H1 (cell line): ENCODE measurements around the gene TBC1D22A. TPM values are rescaled to one million over a fixed set of nuclear protein-coding genes. Genes with fewer than 3 reads are reported as not detected.

Source experiments
- CTCF ChIA-PET: fragments of 300-600 bp; sonication (Branson Sonifier 250); formaldehyde crosslinking; loops from one replicate; lab custom pipeline; 2021; ENCODE audit not compliant: partially characterized antibody; lab: Charles Lee
- POLR2A ChIA-PET: fragments of 300-600 bp; sonication (Branson Sonifier 250); formaldehyde crosslinking; loops from one replicate; lab custom pipeline; 2021; ENCODE audit warnings: inconsistent platforms; ENCODE audit not compliant: partially characterized antibody; lab: Charles Lee
- DNase-seq, 2 experiments: peaks; one replicate each; pipeline versions ENCODE4 v3.0.0 to v3.0.0-alpha.2; 2010 to 2022; ENCODE audit warnings: low spot score in 2 of 2, low read depth in 1 of 2, mixed read lengths in 1 of 2
- FAIRE-seq: peaks from 2 replicates; lab custom pipeline; 2011; peaks lifted over from hg19 to GRCh38; lab: Jason Lieb, UNC
- H2AFZ ChIP-seq: 2 replicates; pipeline ENCODE4 v1.8.1; 2012; ENCODE audit warnings: low read length, inconsistent platforms
- H2AK5ac ChIP-seq: 2 replicates; pipeline ENCODE4 v1.6.1; 2013; ENCODE audit warnings: low read depth, low read length
- H2BK120ac ChIP-seq: replicated peaks from 2 replicates; pipeline ENCODE3; 2013; ENCODE audit warnings: low read depth, low read length, inconsistent platforms
- H2BK12ac ChIP-seq: 2 replicates; pipeline ENCODE4 v1.6.1; 2013; ENCODE audit warnings: low read depth, low read length
- H2BK15ac ChIP-seq: 2 replicates; pipeline ENCODE4 v1.6.1; 2013; ENCODE audit warnings: low read length
- H2BK20ac ChIP-seq: 2 replicates; pipeline ENCODE4 v1.6.1; 2013; ENCODE audit warnings: low read length
- H2BK5ac ChIP-seq: 2 replicates; pipeline ENCODE4 v1.6.1; 2013; ENCODE audit warnings: low read depth, low read length
- H3K14ac ChIP-seq: 2 replicates; pipeline ENCODE4 v1.6.1; 2013; ENCODE audit warnings: inconsistent platforms; ENCODE audit not compliant: insufficient read length
- H3K18ac ChIP-seq: 2 replicates; pipeline ENCODE4 v1.6.1; 2013; ENCODE audit warnings: low read length; ENCODE audit errors: extremely low read depth
- H3K23ac ChIP-seq: 2 replicates; pipeline ENCODE4 v1.6.1; 2013; ENCODE audit warnings: inconsistent platforms; ENCODE audit not compliant: insufficient read length
- H3K23me2 ChIP-seq: 2 replicates; pipeline ENCODE4 v1.6.1; 2013; ENCODE audit warnings: low read depth, low read length
- H3K27ac ChIP-seq: 2 replicates; pipeline ENCODE4 v1.6.1; 2011; ENCODE audit warnings: low read depth, low read length, inconsistent platforms
- H3K27me3 ChIP-seq, 4 experiments: replicated peaks in 1 of 4; 1 replicate in 1 of 4; 2 replicates in 3 of 4; pipeline versions ENCODE4 v1.6.1 to v1.8.1; 2011 to 2013; ENCODE audit warnings: low read length in 3 of 4, mild to moderate bottlenecking in 3 of 4, inconsistent platforms in 2 of 4, mixed read lengths in 2 of 4, moderate library complexity in 1 of 4; ENCODE audit not compliant: control insufficient read depth in 3 of 4, insufficient read depth in 3 of 4; ENCODE audit errors: extremely low read depth in 1 of 4
- H3K36me3 ChIP-seq, 4 experiments: 2 replicates each; pipeline versions ENCODE4 v1.6.1 to v1.8.1; 2011 to 2013; ENCODE audit warnings: mild to moderate bottlenecking in 4 of 4, low read length in 3 of 4, moderate library complexity in 2 of 4, control low read depth in 1 of 4, inconsistent platforms in 1 of 4; ENCODE audit not compliant: insufficient read depth in 4 of 4, control insufficient read depth in 2 of 4
- H3K4ac ChIP-seq: replicated peaks from 2 replicates; pipeline ENCODE3; 2013; ENCODE audit warnings: low read length, low read depth, mixed read lengths, inconsistent platforms; ENCODE audit not compliant: insufficient read length
- H3K4me1 ChIP-seq, 4 experiments: replicated peaks in 1 of 4; 1 replicate in 1 of 4; 2 replicates in 3 of 4; pipeline versions ENCODE4 v1.6.1 to v1.8.1; 2011 to 2013; ENCODE audit warnings: low read length in 3 of 4, inconsistent platforms in 2 of 4, mixed read lengths in 1 of 4; ENCODE audit not compliant: insufficient read depth in 4 of 4, control insufficient read depth in 3 of 4
- H3K4me2 ChIP-seq, 2 experiments: 2 replicates each; pipeline versions ENCODE4 v1.6.1 to v1.8.1; 2011 to 2013; ENCODE audit warnings: low read depth in 2 of 2, low read length in 2 of 2, control low read depth in 1 of 2, inconsistent platforms in 1 of 2, mild to moderate bottlenecking in 1 of 2; ENCODE audit not compliant: insufficient read depth in 1 of 2
- H3K4me3 ChIP-seq, 4 experiments: fragments of 200-600, 300-600 bp in 1 of 4; sonication (generic), shearing (Covaris generic), sonication (Bioruptor Twin) in 1 of 4; 2 replicates each; pipeline versions ENCODE4 v1.5.1 to v1.8.1; 2011 to 2016; ENCODE audit warnings: low read length in 4 of 4, low read depth in 3 of 4, control low read depth in 2 of 4, inconsistent platforms in 2 of 4, mild to moderate bottlenecking in 2 of 4, mixed read lengths in 1 of 4, moderate library complexity in 1 of 4; ENCODE audit not compliant: insufficient read depth in 2 of 4; ENCODE audit errors: extremely low read depth in 1 of 4
- H3K56ac ChIP-seq: replicated peaks from 2 replicates; pipeline ENCODE3; 2013; ENCODE audit warnings: low read depth, mild to moderate bottlenecking, mixed read lengths, low read length, inconsistent platforms; ENCODE audit not compliant: insufficient read length
- H3K79me1 ChIP-seq: 2 replicates; pipeline ENCODE4 v1.6.1; 2013; ENCODE audit warnings: low read depth, low read length, control low read depth
- H3K79me2 ChIP-seq, 2 experiments: 2 replicates each; pipeline versions ENCODE4 v1.6.1 to v1.8.1; 2012 to 2013; ENCODE audit warnings: low read length in 2 of 2, mild to moderate bottlenecking in 2 of 2, inconsistent platforms in 1 of 2; ENCODE audit not compliant: insufficient read depth in 2 of 2, control insufficient read depth in 1 of 2
- H3K9ac ChIP-seq, 4 experiments: replicated peaks in 1 of 4; 1 replicate in 1 of 4; 2 replicates in 3 of 4; pipeline versions ENCODE4 v1.6.1 to v1.8.1; 2011 to 2013; ENCODE audit warnings: low read depth in 3 of 4, low read length in 3 of 4, control low read depth in 2 of 4, mild to moderate bottlenecking in 2 of 4, moderate library complexity in 2 of 4, inconsistent platforms in 1 of 4; ENCODE audit errors: extremely low read depth in 1 of 4
- H3K9me3 ChIP-seq, 2 experiments: 2 replicates each; pipeline versions ENCODE4 v1.6.1 to v1.8.1; 2012 to 2013; ENCODE audit warnings: mild to moderate bottlenecking in 2 of 2, moderate library complexity in 2 of 2, control low read depth in 1 of 2, inconsistent platforms in 1 of 2, low read depth in 1 of 2, low read length in 1 of 2, mixed read lengths in 1 of 2; ENCODE audit not compliant: insufficient read depth in 2 of 2
- H4K20me1 ChIP-seq, 2 experiments: replicated peaks in 1 of 2; 2 replicates each; pipeline versions ENCODE3 to v1.8.1; 2011 to 2013; ENCODE audit warnings: inconsistent platforms in 2 of 2, low read length in 2 of 2, mild to moderate bottlenecking in 1 of 2; ENCODE audit not compliant: insufficient read depth in 2 of 2, control insufficient read depth in 1 of 2
- H4K5ac ChIP-seq: 2 replicates; pipeline ENCODE4 v1.6.1; 2013; ENCODE audit warnings: low read length, low read depth, mixed read lengths, inconsistent platforms; ENCODE audit not compliant: insufficient read length
- H4K8ac ChIP-seq: 2 replicates; pipeline ENCODE4 v1.8.0; 2013; ENCODE audit warnings: mild to moderate bottlenecking, moderate library complexity, low read length, inconsistent platforms; ENCODE audit not compliant: insufficient read depth; ENCODE audit errors: extremely low read depth
- H4K91ac ChIP-seq: replicated peaks from 2 replicates; pipeline ENCODE3; 2013; ENCODE audit warnings: low read length, mixed read lengths, inconsistent platforms; ENCODE audit not compliant: insufficient read length
- BCL11A ChIP-seq, 2 experiments: IDR thresholded peaks; one replicate each; pipeline ENCODE4 v1.6.1; 2011; ENCODE audit warnings: low read depth in 2 of 2, low read length in 2 of 2, mild to moderate bottlenecking in 2 of 2
- EP300 ChIP-seq, 2 experiments: IDR thresholded peaks; 1 replicate in 1 of 2; 2 replicates in 1 of 2; pipeline ENCODE4 v1.6.1; 2011 to 2012; ENCODE audit warnings: low read depth in 2 of 2, low read length in 2 of 2, mild to moderate bottlenecking in 2 of 2, borderline replicate concordance in 1 of 2, inconsistent platforms in 1 of 2, moderate library complexity in 1 of 2
- NANOG ChIP-seq: IDR thresholded peaks from 2 replicates; pipeline ENCODE4 v1.6.1; 2011; ENCODE audit warnings: low read length, low read depth, mild to moderate bottlenecking, inconsistent platforms; ENCODE audit not compliant: insufficient read depth, poor library complexity, severe bottlenecking
- WGBS, 2 experiments: shearing (Covaris generic) in 1 of 2; methylation state at CpG; one replicate each; pipeline versions ENCODE4 v1.1.6 to v1.1.7; 2013 to 2015; ENCODE audit warnings: low lambda C conversion rate in 2 of 2, mixed read lengths in 2 of 2, inconsistent platforms in 1 of 2, low coverage in 1 of 2, missing lambda C conversion rate in 1 of 2; ENCODE audit not compliant: insufficient replicate concordance in 2 of 2, insufficient coverage in 1 of 2, insufficient read length in 1 of 2; ENCODE audit errors: extremely low coverage in 1 of 2, missing lambda C conversion rate in 1 of 2; 5-methylcytosine and 5-hydroxymethylcytosine counted together
- polyA plus RNA-seq, 7 experiments: library from polyadenylated mRNA; depleted of rRNA in 3 of 7; stranded (reverse) in 5 of 7; unstranded in 2 of 7; fragments of >200 nt in 5 of 7; fragments of 200-250 nt in 2 of 7; gene quantifications; 1 replicate in 5 of 7; 2 replicates in 1 of 7; 4 replicates in 1 of 7; pipeline versions ENCODE4 v1.2.1 to v1.2.3, GENCODE V29; 2011 to 2013; ENCODE audit warnings: missing spikeins in 2 of 7, mixed read lengths in 2 of 7
- total RNA-seq: library from RNA; stranded (reverse); fragmentation: NEBNext Ultra II Directional; extraction: Animal tissue kit (Norgen Biotek cat#: 25700); gene quantifications from 2 replicates; pipeline ENCODE4 v1.2.1, GENCODE V29; 2021
- TF ChIP-seq, protein P1 (sequence below): IDR thresholded peaks from 2 replicates; pipeline ENCODE4 v1.6.1; 2011; ENCODE audit warnings: low read length, improper control_type of control experiment

Gene TBC1D22A
- total and polyA plus RNA-seq, 2 of the 8 experiments (the other 6 are each of a cell fraction or from before 2014, with no cell fraction given), result 11.9 to 18.4 TPM

DNA sequence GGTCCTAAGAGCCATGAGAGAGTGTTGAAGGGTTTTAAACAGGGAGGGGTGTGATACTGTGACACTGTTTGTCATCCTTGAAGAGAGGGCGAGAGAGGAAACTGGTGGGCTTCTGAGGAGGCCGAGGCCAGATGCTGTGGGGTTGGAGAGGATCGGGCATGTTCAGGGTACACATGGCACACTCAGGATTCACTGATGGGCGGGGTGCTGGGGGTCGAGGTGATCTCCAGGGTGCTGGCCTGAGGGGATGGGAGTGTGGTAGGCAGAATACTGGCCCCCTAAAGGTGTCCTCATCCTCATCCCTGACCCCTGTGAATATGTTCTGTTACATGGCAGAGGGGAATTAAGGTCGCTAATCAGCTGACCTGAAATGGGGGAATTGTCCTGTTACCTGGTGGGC is 7.3 kb downstream of the TBC1D22A start:
- H2BK5ac ChIP-seq, result no peak overlapping the region
- no peak overlapping the region for H2BK20ac ChIP-seq
- no peak overlapping the region for H3K14ac ChIP-seq
- TF ChIP-seq, protein P1, sequence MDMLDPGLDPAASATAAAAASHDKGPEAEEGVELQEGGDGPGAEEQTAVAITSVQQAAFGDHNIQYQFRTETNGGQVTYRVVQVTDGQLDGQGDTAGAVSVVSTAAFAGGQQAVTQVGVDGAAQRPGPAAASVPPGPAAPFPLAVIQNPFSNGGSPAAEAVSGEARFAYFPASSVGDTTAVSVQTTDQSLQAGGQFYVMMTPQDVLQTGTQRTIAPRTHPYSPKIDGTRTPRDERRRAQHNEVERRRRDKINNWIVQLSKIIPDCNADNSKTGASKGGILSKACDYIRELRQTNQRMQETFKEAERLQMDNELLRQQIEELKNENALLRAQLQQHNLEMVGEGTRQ, result no peak
- TF ChIP-seq BCL11A (IDR thresholded peaks at IDR 0.05; ENCODE audit: low read depth in 2 of 2, low read length in 2 of 2) (no peak), NANOG (no peak), EP300 (IDR thresholded peaks at IDR 0.05; ENCODE audit: borderline replicate concordance in 1 of 2, low read depth in 2 of 2, low read length in 2 of 2) (no peak)
- no peak overlapping the region for H4K5ac ChIP-seq
- no peaks in the 10 kb centered on the region for H3K23me2 ChIP-seq
- no peak for DNase-seq
- no peak overlapping the region; the same call in 1 of the 2 replicates for H3K27ac ChIP-seq
- no peak overlapping the region for H3K4me3 ChIP-seq
- WGBS, 2 experiments, result 92% methylated on average over 5 of the region's 6 CpGs; no CpG with 5 or more reads in 1 of the 2 experiments
- no peaks in the 10 kb centered on the region for H3K27me3 ChIP-seq
- no peak overlapping the region for H3K18ac ChIP-seq
- peaks cover 19% of the 10 kb centered on the region for H3K79me1 ChIP-seq
- peaks cover 4 to 63% of the 10 kb centered on the region in 2 experiments for H3K79me2 ChIP-seq
- no peak overlapping the region for H2BK15ac ChIP-seq
- POLR2A ChIA-PET, result interaction anchor here (1.2 to 6.0 kb wide), 2 partner anchors 8 to 41 kb away, joined by 3 to 41 read pairs; partner anchors contain the start of gene TBC1D22A
- H3K36me3 ChIP-seq, result no peaks in the 10 kb centered on the region
- H2BK120ac ChIP-seq, result no peak overlapping the region
- H3K4ac ChIP-seq, result no peak overlapping the region
- H3K23ac ChIP-seq, result no peak overlapping the region
- peaks cover 9 to 11% of the 10 kb centered on the region in 2 experiments for H4K20me1 ChIP-seq
- no peak overlapping the region; a peak in 1 of 7 replicates for H3K9ac ChIP-seq
- H3K9me3 ChIP-seq, result no peaks in the 10 kb centered on the region
- H3K4me2 ChIP-seq, result no peak overlapping the region
- H2AK5ac ChIP-seq, result no peak overlapping the region
- H2BK12ac ChIP-seq, result no peak overlapping the region
- CTCF ChIA-PET, result interaction anchor here (0.9 to 1.5 kb wide), 5 partner anchors 11 to 34 kb away, joined by 3 to 5 read pairs (median 3); no protein-coding TSS in a partner anchor
- no peak overlapping the region for H4K8ac ChIP-seq
- H2AFZ ChIP-seq, result no peak overlapping the region
- H3K4me1 ChIP-seq, result peaks cover 0 to 12% (median 5%) of the 10 kb centered on the region in 4 experiments; a peak in 6 of 7 replicates
- no peak overlapping the region for H3K56ac ChIP-seq
- H4K91ac ChIP-seq, result no peak overlapping the region
- FAIRE-seq, result no peak
